ENCODE data around the gene DYNLT2. TPM values are rescaled to one million over a fixed set of nuclear protein-coding genes. Genes with fewer than 3 reads are reported as not detected.

Gene DYNLT2
- total RNA-seq, 1 donor from 2014 or later: 0.21 TPM

DNA sequence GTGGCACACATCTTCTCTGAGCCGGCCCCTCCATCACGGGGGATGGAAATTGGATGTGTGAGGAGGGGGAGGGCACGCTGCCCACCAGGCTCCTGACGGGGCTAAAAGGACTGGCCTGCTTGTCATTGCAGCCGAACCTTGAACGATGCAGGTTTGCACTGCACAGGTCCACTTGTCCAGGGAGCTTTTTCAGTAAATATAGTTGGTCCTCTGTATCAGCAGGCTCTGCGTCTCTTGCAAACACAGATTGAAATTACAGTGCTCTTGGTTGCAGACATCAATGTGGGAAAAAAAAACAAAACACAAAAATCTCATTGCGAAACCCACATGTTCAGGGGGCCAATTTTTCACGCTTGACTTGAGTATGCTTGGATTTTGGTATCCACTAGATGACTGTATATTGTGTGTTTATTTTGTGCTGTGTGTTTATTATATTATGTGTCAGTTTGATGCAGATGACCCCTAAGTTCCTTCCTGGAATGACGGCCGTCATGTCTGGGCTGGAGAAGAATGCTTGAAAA lies 29.3 kb upstream of the DYNLT2 start:
- intact Hi-C loops (cut with DNase I): no loop called here
- no peak overlapping the region for H3K27ac ChIP-seq
- no peak overlapping the region for H3K4me3 ChIP-seq
- H3K27me3 ChIP-seq: no peaks in the 10 kb centered on the region
- DNase-seq (ENCODE audit: low spot score in 2 of 2): peak in 1 of 2 donors; percentile 33
- H3K36me3 ChIP-seq: peaks cover 16 to 51% of the 10 kb centered on the region in 2 donors
- TF ChIP-seq CTCF (IDR thresholded peaks at IDR 0.05): no peak
- no peaks in the 10 kb centered on the region for H3K9me3 ChIP-seq
- no peaks in the 10 kb centered on the region for H3K4me1 ChIP-seq

DNA sequence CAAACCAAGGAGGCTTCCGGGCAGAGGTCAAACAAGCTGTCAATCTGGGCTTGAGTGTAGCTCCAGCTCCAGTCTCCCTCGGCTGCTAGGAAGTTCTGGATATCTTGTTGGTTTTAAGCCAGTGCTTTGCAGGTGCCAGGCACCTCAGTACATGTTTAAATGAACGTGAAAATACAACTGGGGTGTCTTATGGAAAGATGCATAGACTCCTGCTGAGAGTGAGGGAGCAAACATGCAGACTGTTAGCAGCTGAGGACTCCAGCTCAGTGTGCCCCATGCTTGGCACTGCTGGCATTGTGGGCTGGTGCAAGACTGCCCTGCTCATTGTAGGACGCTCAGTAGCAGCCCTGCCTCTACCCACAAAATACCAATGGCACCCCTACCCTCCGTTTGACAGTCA lies 28.5 kb upstream of the DYNLT2 start:
- Histone ChIP-seq H3K36me3 (peaks cover 16 to 57% of the 10 kb centered on the region in 2 donors), H3K4me1 (no peaks in the 10 kb centered on the region), H3K27ac (no peak overlapping the region), H3K27me3 (no peaks in the 10 kb centered on the region), H3K9me3 (no peaks in the 10 kb centered on the region), H3K4me3 (no peak overlapping the region)
- intact Hi-C loops (cut with DNase I): no loop called here
- TF ChIP-seq CTCF (IDR thresholded peaks at IDR 0.05): no peak
- no peak for DNase-seq (ENCODE audit: low spot score in 2 of 2)

DNA sequence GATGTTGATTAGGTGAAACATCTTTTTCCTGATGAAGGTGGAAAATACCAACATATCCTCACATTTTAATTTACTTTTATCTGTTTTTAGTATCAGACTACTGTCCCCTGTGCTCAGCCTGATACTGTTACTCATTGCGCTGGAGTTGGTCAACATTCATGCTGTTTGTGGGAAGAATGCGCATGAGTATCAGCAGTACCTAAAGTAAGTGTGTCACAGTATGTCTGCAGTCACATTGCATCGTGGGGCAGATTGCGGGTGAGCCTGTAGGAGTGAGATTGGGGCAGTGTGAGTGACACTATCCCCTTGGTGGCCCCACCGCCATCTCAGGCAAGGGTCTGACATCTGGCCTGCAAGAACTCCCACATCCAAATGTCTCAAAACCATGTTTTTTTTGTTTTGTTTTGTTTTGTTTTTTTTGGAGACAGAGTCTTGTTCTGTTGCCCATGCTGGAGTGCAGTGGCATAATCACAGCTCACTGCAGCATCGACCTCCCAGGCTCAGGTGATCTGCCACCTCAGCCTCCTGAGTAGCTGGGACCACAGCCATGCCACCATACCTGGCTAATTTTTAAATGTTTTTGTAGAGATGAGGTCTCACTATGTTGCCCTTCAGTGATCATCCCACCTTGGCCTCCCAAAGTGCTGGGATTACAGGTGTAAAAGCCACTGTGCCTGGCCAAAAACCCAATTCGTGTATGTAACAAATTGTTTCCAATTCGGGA lies 27.9 kb upstream of the DYNLT2 start:
- Histone ChIP-seq H3K27me3 (no peaks in the 10 kb centered on the region), H3K9me3 (no peaks in the 10 kb centered on the region), H3K4me3 (no peak overlapping the region), H3K27ac (no peak overlapping the region), H3K36me3 (peaks cover 16 to 63% of the 10 kb centered on the region in 2 donors), H3K4me1 (no peaks in the 10 kb centered on the region)
- TF ChIP-seq CTCF (IDR thresholded peaks at IDR 0.05): no peak
- DNase-seq (ENCODE audit: low spot score in 2 of 2): peak in 1 of 2 donors; percentile 38
- intact Hi-C loops (cut with DNase I): no loop called here

GRCh38 chr6:169778646-169779045 lies 27.3 kb upstream of the DYNLT2 start:
- Histone ChIP-seq H3K4me3 (no peak overlapping the region), H3K36me3 (peaks cover 16 to 66% of the 10 kb centered on the region in 2 donors), H3K27me3 (no peaks in the 10 kb centered on the region), H3K27ac (no peak overlapping the region), H3K9me3 (no peaks in the 10 kb centered on the region), H3K4me1 (no peaks in the 10 kb centered on the region)
- peak in 1 of 2 donors; percentile 21 for DNase-seq (ENCODE audit: low spot score in 2 of 2)
- intact Hi-C loops (cut with DNase I): no loop called here
- TF ChIP-seq CTCF (IDR thresholded peaks at IDR 0.05): no peak

- DNase-seq (ENCODE audit: low spot score in 2 of 2): no peak
- no peak for TF ChIP-seq CTCF (IDR thresholded peaks at IDR 0.05)
- no peaks in the 10 kb centered on the region for H3K27me3 ChIP-seq
- no peaks in the 10 kb centered on the region for H3K4me1 ChIP-seq
- no peak overlapping the region for H3K27ac ChIP-seq
- H3K4me3 ChIP-seq: no peak overlapping the region
- intact Hi-C loops (cut with DNase I): no loop called here
- peaks cover 16 to 69% of the 10 kb centered on the region in 2 donors for H3K36me3 ChIP-seq
- no peaks in the 10 kb centered on the region for H3K9me3 ChIP-seq
Measured at GRCh38 chr6:169777896-169778295, 26.5 kb upstream of the DYNLT2 start.
